Non-pigmented ciliary epithelial cell (primary cell): ENCODE data around the gene CETP.
"Not testable (repeated sequence)": the region's sequence is repeated elsewhere in the genome, so short reads cannot be mapped to it uniquely, and the experiment has no call there.

Experiments
- DNase-seq: peaks from one replicate; pipeline ENCODE4 v3.0.0-alpha.2; 2010; ENCODE audit warnings: low read depth

CETP gene

GRCh38 chr16:56997931-56998330 lies 36.2 kb downstream of the CETP start:
- DNase-seq, result no peak

GRCh38 chr16:56998352-56998751 lies 36.6 kb downstream of the CETP start:
- no peak for DNase-seq

- DNase-seq, result no peak
Measured at GRCh38 chr16:56998861-56999260, 37.1 kb downstream of the CETP start.

- no peak for DNase-seq
Measured at GRCh38 chr16:56999409-57000270, 37.9 kb downstream of the CETP start.

GRCh38 chr16:57000271-57001025 lies 38.7 kb downstream of the CETP start:
- DNase-seq, result peak; percentile 82

- no peak for DNase-seq
Measured at GRCh38 chr16:57001026-57001679, 39.4 kb downstream of the CETP start.

GRCh38 chr16:57003439-57004386 lies 42.0 kb downstream of the CETP start:
- DNase-seq, result no peak

GRCh38 chr16:57004387-57005250 lies 42.9 kb downstream of the CETP start:
- no peak for DNase-seq

- not testable (repeated sequence) for DNase-seq
Measured at GRCh38 chr16:57005597-57005996, 43.8 kb downstream of the CETP start.

- DNase-seq, result no peak
Measured at GRCh38 chr16:57007050-57007449, 45.3 kb downstream of the CETP start.

- no peak for DNase-seq
Measured at GRCh38 chr16:57007530-57007929, 45.8 kb downstream of the CETP start.

GRCh38 chr16:57008440-57008839 lies 46.7 kb downstream of the CETP start:
- no peak for DNase-seq

- no peak for DNase-seq
Measured at GRCh38 chr16:57009643-57010170, 48.0 kb downstream of the CETP start.

GRCh38 chr16:57012353-57012752 lies 50.6 kb downstream of the CETP start:
- DNase-seq, result no peak

GRCh38 chr16:57013229-57013628 lies 51.5 kb downstream of the CETP start:
- DNase-seq, result peak; percentile 34

- no peak for DNase-seq
Measured at GRCh38 chr16:57013902-57014301, 52.2 kb downstream of the CETP start.

- DNase-seq, result no peak
Measured at GRCh38 chr16:57016301-57016700, 54.6 kb downstream of the CETP start.

GRCh38 chr16:57016831-57017230 lies 55.1 kb downstream of the CETP start:
- no peak for DNase-seq

GRCh38 chr16:57017251-57017650 lies 55.5 kb downstream of the CETP start:
- no peak for DNase-seq

- no peak for DNase-seq
Measured at GRCh38 chr16:57019746-57020145, 58.0 kb downstream of the CETP start.
